BE2C (cell line): ENCODE measurements around the gene EXOSC1.

ENCODE experiments used
- DNase-seq: peaks from one replicate; pipeline ENCODE4 v3.0.0-alpha.2; 2020
- H3K27me3 ChIP-seq: fragments of 250-450 bp; sonication (Bioruptor Pico); 2 replicates; pipeline ENCODE4 v1.5.1; 2020; ENCODE audit warnings: mild to moderate bottlenecking
- H3K36me3 ChIP-seq: fragments of 250-450 bp; sonication (Bioruptor Pico); 2 replicates; pipeline ENCODE4 v1.5.1; 2020; ENCODE audit warnings: mild to moderate bottlenecking
- H3K4me1 ChIP-seq: fragments of 250-450 bp; sonication (Bioruptor Pico); 2 replicates; pipeline ENCODE4 v1.5.1; 2020
- H3K4me3 ChIP-seq: 2 replicates; pipeline ENCODE4 v1.5.1; 2011; ENCODE audit warnings: low read depth, low read length
- H3K9me3 ChIP-seq: fragments of 250-450 bp; sonication (Bioruptor Pico); 2 replicates; pipeline ENCODE4 v1.5.1; 2020
- CTCF ChIP-seq: IDR thresholded peaks from 2 replicates; pipeline ENCODE4 v1.5.1; 2012; ENCODE audit warnings: mild to moderate bottlenecking, low read depth, low read length

Gene EXOSC1

GRCh38 chr10:97442277-97442676, 3.5 kb downstream of the EXOSC1 start:
- TF ChIP-seq CTCF: no peak
- Histone ChIP-seq H3K4me3 (no peak overlapping the region), H3K9me3 (no peaks in the 10 kb centered on the region), H3K27me3 (no peaks in the 10 kb centered on the region), H3K36me3 (peaks cover 27% of the 10 kb centered on the region), H3K4me1 (no peaks in the 10 kb centered on the region)
- DNase-seq: no peak

DNA sequence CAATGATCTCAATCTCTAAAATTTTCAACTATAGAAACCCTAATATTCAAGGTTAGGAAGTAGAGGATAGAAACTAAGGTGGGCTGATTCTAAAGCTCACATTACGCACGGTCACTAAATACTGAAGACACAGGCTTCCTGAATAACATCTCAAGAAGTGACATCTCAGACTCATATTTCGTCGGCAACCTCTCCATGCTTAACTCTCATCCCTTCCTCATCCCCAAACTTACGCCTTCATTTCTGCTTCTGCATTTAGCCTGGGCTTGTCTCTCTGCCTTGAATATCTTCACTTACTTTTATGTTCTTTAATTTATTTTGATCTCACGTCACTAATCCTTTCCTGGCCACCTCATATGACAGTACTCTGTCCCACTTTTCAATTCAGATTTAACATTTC, 10.6 kb downstream of the EXOSC1 start:
- Histone ChIP-seq H3K36me3 (peaks cover 71% of the 10 kb centered on the region), H3K27me3 (no peaks in the 10 kb centered on the region), H3K4me3 (no peak overlapping the region), H3K4me1 (no peaks in the 10 kb centered on the region), H3K9me3 (no peaks in the 10 kb centered on the region)
- DNase-seq: no peak
- TF ChIP-seq CTCF: no peak

- H3K4me1 ChIP-seq: no peaks in the 10 kb centered on the region
- no peak for TF ChIP-seq CTCF
- no peak for DNase-seq
- no peak overlapping the region for H3K4me3 ChIP-seq
- H3K36me3 ChIP-seq: peaks cover 76% of the 10 kb centered on the region
- H3K27me3 ChIP-seq: no peaks in the 10 kb centered on the region
- no peaks in the 10 kb centered on the region for H3K9me3 ChIP-seq
Measured at GRCh38 chr10:97434557-97434956, 11.2 kb downstream of the EXOSC1 start.

DNA sequence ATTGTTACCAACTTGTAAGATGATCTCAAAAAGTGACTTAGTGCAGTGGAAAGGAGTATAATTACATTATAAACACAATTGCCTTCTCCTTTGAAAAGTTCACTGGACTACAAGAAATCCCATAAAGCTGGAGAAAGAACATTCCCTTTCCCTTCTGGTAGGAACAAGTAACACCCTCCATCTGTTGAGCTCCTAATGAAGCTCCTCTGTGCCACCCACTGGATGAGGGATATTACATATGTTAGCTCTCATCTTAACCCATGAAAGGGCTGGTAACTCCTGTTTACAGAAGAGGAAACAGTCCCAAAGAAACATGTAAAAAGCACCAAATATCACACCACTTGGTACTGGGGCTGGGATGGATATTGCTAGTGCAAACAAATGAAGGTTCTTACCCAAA, 11.8 kb downstream of the EXOSC1 start:
- Histone ChIP-seq H3K4me1 (no peaks in the 10 kb centered on the region), H3K27me3 (no peaks in the 10 kb centered on the region), H3K9me3 (no peaks in the 10 kb centered on the region), H3K36me3 (peaks cover 75% of the 10 kb centered on the region), H3K4me3 (no peak overlapping the region)
- no peak for DNase-seq
- no peak for TF ChIP-seq CTCF

DNA sequence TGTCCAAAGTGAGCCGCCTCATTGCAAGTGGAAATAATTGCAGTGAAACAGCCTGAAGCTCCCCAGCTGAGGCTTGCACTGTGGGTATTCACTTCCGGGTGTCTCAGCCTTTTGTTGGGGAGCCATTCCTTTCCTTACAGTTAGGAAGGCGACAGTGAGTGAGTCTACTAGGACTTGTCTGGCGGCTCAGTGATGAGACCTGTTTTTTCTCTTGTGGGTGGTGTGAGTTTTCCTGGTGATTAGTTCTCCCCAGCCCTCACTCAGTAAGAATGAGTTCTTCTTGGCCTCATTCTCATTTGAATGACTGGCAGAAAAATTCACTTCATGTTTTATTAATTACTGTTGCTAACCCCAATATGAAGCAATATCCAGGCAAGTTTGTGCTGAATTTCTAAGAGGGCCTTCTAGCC, 17.2 kb downstream of the EXOSC1 start:
- Histone ChIP-seq H3K36me3 (peaks cover 54% of the 10 kb centered on the region), H3K4me3 (peak overlapping the region; percentile 95)
- DNase-seq: no peak

More for the DNA sequence above, 17.2 kb downstream of the EXOSC1 start:
- Histone ChIP-seq H3K27me3 (no peaks in the 10 kb centered on the region), H3K9me3 (no peaks in the 10 kb centered on the region), H3K4me1 (peaks cover 6% of the 10 kb centered on the region)
- no peak for TF ChIP-seq CTCF
